ENCODE measurements around the gene SMARCB1. TPM values are rescaled to one million over a fixed set of nuclear protein-coding genes. Genes with fewer than 3 reads are reported as not detected.
A peak's percentile ranks its signal among the peaks of the same experiment; 100 is the strongest.

SMARCB1 gene
- 182 and 215 TPM in 2 replicates for polyA plus RNA-seq (2012; rRNA removed)
- polyA plus RNA-seq (2012; cell fraction: cytosol; rRNA removed): 170 and 192 TPM in 2 replicates
- 113 and 134 TPM in 2 replicates for polyA plus RNA-seq (2012; cell fraction: nucleus; rRNA removed)

DNA sequence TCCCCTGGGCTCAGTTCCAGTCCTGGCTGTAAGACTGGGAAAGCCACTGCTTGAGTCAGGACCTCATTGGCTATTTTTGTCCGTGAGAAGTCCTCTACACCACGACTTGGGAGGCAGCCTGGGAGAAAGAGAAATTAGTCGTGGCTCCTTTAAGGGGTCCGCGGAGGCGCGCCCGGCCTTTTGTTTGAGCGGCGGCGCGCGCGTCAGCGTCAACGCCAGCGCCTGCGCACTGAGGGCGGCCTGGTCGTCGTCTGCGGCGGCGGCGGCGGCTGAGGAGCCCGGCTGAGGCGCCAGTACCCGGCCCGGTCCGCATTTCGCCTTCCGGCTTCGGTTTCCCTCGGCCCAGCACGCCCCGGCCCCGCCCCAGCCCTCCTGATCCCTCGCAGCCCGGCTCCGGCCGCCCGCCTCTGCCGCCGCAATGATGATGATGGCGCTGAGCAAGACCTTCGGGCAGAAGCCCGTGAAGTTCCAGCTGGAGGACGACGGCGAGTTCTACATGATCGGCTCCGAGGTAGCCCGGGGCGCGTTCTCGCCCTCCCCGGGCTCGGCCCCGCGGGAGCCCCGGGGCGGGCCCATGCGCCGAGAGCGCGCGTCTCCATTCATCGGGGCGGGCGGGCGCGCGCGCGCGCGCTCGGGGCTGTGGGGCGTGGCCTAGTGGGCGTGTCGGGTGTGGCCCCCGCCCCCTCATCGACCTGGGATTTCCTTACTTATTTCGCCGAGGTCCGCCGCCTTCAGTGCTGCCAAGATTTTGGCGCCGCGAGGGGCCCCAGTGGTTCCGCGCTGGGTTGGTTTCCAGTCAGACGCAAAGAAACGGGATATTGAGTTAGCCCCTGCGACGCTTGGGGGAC is at the start of gene SMARCB1:
Gene SMARCB1, plus strand, starts transcription at position 215 of the 848 bp plus-strand sequence. Its CDS starts 204 bp downstream, at position 419.
- Histone ChIP-seq H3K9ac (peak within 1 kb of the TSS; percentile 99), H3K36me3 (replicated peaks in 1 of 2; ENCODE audit: control insufficient read depth in 1 of 2, insufficient read depth in 2 of 2, low read length in 1 of 2) (peaks cover 0 to under 1% of the 10 kb centered on the region in 2 experiments), H3K9me3 (no peaks in the 10 kb centered on the region), H3K9me2 (no peaks in the 10 kb centered on the region), H3K27me3 (ENCODE audit: insufficient read depth) (no peaks in the 10 kb centered on the region), H4K20me1 (ENCODE audit: insufficient read depth) (peaks cover 46% of the 10 kb centered on the region), H3F3A (replicated peaks; ENCODE audit: insufficient read depth) (peaks cover 4% of the 10 kb centered on the region), H2AFZ (ENCODE audit: low read depth) (peak within 1 kb of the TSS; percentile 34; the same call in 1 of the 2 replicates), H3K27ac (ENCODE audit: low read depth in 2 of 2, low read length in 1 of 2) (peak within 1 kb of the TSS; percentile 97 to 98), H3K4me1 (ENCODE audit: control insufficient read depth in 1 of 2, insufficient read depth in 2 of 2, low read depth in 1 of 2, low read length in 1 of 2) (peaks cover 0 to 43% of the 10 kb centered on the region in 2 experiments; a peak in 2 of 4 replicates), H3K4me2 (peak within 1 kb of the TSS; percentile 96), H3K4me3 (ENCODE audit: low read depth in 2 of 2, low read length in 1 of 2) (peak within 1 kb of the TSS; percentile 84 to 92), H3K79me2 (ENCODE audit: insufficient read depth) (peaks cover 47% of the 10 kb centered on the region)
- TF ChIP-seq RXRA (IDR thresholded peaks at IDR 0.05; ENCODE audit: borderline replicate concordance, low read depth): no peak
- TF ChIP-seq FOSL2 (IDR thresholded peaks at IDR 0.05; ENCODE audit: borderline replicate concordance, low read depth): no peak
- TF ChIP-seq GABPA (IDR thresholded peaks at IDR 0.05; ENCODE audit: low read depth): no peak
- TF ChIP-seq SIN3A (IDR thresholded peaks at IDR 0.05; ENCODE audit: borderline replicate concordance, low read depth, low read length): no peak; the same call in 1 of the 2 replicates
- no peak for TF ChIP-seq RFX5 (IDR thresholded peaks at IDR 0.05; ENCODE audit: low read length)
- TF ChIP-seq ELF1 (IDR thresholded peaks at IDR 0.05): no peak
- no peak; the same call in 1 of the 2 replicates for TF ChIP-seq YY1 (IDR thresholded peaks at IDR 0.05; ENCODE audit: low read depth)
- peak; percentile 65; the same call in 1 of the 2 replicates for TF ChIP-seq MXI1 (IDR thresholded peaks at IDR 0.05; ENCODE audit: low read depth, low read length)
- TF ChIP-seq EP300 (IDR thresholded peaks at IDR 0.05; ENCODE audit: borderline replicate concordance in 1 of 2, low read depth in 1 of 2, low read length in 1 of 2): no peak; a peak in 1 of 4 replicates
- TF ChIP-seq MAX (IDR thresholded peaks at IDR 0.05; ENCODE audit: low read depth): peak; percentile 52; the same call in 1 of the 2 replicates
- TF ChIP-seq POLR2AphosphoS5 (IDR thresholded peaks at IDR 0.05; ENCODE audit: low read depth, low read length): peak; percentile 52; the same call in 1 of the 2 replicates
- peak; percentile 89 for TF ChIP-seq NRF1 (IDR thresholded peaks at IDR 0.05; ENCODE audit: low read depth, low read length)
- TF ChIP-seq USF1 (IDR thresholded peaks at IDR 0.05; ENCODE audit: borderline replicate concordance, low read depth): no peak
- no peak for TF ChIP-seq JUND (IDR thresholded peaks at IDR 0.05)
- no peak for TF ChIP-seq GATA2 (CRISPR knock-in tag; IDR thresholded peaks at IDR 0.05)
- peak; percentile 23; the same call in 1 of the 2 replicates for TF ChIP-seq TAF1 (IDR thresholded peaks at IDR 0.05; ENCODE audit: borderline replicate concordance, low read depth, low read length)
- TF ChIP-seq TCF12 (IDR thresholded peaks at IDR 0.05): no peak
- no peak for TF ChIP-seq RAD21 (IDR thresholded peaks at IDR 0.05; ENCODE audit: low read length)
- TF ChIP-seq TEAD4 (IDR thresholded peaks at IDR 0.05; ENCODE audit: borderline replicate concordance, insufficient read depth): no peak
- ChIA-PET POLR2A (interaction anchor here (1.0 to 1.3 kb wide), 2 partner anchors 12 to 63 kb away, joined by 3 to 4 read pairs; no protein-coding TSS in a partner anchor), CTCF (interaction anchor here (0.9 to 5.3 kb wide), 4 partner anchors 9 to 619 kb away, joined by 3 to 36 read pairs (median 3); no protein-coding TSS in a partner anchor)
- peak; percentile 98 for DNase-seq
- 1% methylated on average over 26 of the region's 97 CpGs for WGBS (ENCODE audit: low lambda C conversion rate)

Data from SK-N-SH (cell line).